ENCODE measurements around the gene GNGT1. TPM values are rescaled to one million over a fixed set of nuclear protein-coding genes. Genes with fewer than 3 reads are reported as not detected.
"Not testable (repeated sequence)": the region's sequence is repeated elsewhere in the genome, so short reads cannot be mapped to it uniquely, and the experiment has no call there.

The GNGT1 gene
- polyA plus RNA-seq, 1 of the 3 experiments (the other 2 are of a cell fraction), result 0.15 TPM

DNA sequence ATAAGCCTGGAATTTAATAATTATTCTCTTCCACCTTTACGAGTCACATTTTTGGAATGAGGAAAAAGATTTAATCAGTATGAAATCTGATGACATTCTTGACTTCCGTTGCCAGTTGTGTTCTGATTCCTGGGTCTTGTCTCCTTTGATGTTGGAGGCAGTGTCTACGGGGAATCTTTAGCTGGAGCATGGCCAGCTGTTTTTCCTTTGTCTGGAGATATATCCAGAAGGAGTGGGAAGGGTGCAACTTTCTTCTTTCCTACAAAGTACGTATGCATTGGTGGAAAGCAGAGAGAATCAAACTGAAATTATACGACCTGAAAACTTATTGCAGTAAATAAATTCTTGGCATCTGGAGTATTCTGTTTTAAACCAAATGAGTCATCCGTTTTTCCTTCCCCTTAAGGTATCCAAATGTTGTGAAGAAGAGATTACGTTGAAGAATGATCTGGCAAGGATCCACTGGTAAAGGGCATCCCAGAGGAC, 8.3 kb downstream of the GNGT1 start (continued):
- TF ChIP-seq, protein P1, sequence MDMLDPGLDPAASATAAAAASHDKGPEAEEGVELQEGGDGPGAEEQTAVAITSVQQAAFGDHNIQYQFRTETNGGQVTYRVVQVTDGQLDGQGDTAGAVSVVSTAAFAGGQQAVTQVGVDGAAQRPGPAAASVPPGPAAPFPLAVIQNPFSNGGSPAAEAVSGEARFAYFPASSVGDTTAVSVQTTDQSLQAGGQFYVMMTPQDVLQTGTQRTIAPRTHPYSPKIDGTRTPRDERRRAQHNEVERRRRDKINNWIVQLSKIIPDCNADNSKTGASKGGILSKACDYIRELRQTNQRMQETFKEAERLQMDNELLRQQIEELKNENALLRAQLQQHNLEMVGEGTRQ (IDR thresholded peaks at IDR 0.05; ENCODE audit: borderline replicate concordance, low read depth, low read length), result no peak
- TF ChIP-seq TAF1 (IDR thresholded peaks at IDR 0.05; ENCODE audit: borderline replicate concordance, low read depth, low read length) (no peak), JUND (IDR thresholded peaks at IDR 0.05) (peak; percentile 72), TEAD4 (IDR thresholded peaks at IDR 0.05; ENCODE audit: borderline replicate concordance, insufficient read depth) (peak; percentile 51; the same call in 1 of the 2 replicates), MEF2A (IDR thresholded peaks at IDR 0.05; ENCODE audit: borderline replicate concordance, low read depth) (peak; percentile 44; the same call in 1 of the 2 replicates), FOXJ3 (CRISPR knock-in tag; IDR thresholded peaks at IDR 0.05) (no peak), MXI1 (IDR thresholded peaks at IDR 0.05; ENCODE audit: low read depth, low read length) (no peak), GATA2 (CRISPR knock-in tag; IDR thresholded peaks at IDR 0.05) (no peak), FOXM1 (IDR thresholded peaks at IDR 0.05; ENCODE audit: low read depth) (no peak), ELF1 (IDR thresholded peaks at IDR 0.05) (0 out of 2 replicates have a peak, but pooled peaks have one; percentile 30)
- TF ChIP-seq, protein P2, sequence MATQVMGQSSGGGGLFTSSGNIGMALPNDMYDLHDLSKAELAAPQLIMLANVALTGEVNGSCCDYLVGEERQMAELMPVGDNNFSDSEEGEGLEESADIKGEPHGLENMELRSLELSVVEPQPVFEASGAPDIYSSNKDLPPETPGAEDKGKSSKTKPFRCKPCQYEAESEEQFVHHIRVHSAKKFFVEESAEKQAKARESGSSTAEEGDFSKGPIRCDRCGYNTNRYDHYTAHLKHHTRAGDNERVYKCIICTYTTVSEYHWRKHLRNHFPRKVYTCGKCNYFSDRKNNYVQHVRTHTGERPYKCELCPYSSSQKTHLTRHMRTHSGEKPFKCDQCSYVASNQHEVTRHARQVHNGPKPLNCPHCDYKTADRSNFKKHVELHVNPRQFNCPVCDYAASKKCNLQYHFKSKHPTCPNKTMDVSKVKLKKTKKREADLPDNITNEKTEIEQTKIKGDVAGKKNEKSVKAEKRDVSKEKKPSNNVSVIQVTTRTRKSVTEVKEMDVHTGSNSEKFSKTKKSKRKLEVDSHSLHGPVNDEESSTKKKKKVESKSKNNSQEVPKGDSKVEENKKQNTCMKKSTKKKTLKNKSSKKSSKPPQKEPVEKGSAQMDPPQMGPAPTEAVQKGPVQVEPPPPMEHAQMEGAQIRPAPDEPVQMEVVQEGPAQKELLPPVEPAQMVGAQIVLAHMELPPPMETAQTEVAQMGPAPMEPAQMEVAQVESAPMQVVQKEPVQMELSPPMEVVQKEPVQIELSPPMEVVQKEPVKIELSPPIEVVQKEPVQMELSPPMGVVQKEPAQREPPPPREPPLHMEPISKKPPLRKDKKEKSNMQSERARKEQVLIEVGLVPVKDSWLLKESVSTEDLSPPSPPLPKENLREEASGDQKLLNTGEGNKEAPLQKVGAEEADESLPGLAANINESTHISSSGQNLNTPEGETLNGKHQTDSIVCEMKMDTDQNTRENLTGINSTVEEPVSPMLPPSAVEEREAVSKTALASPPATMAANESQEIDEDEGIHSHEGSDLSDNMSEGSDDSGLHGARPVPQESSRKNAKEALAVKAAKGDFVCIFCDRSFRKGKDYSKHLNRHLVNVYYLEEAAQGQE (IDR thresholded peaks at IDR 0.05; ENCODE audit: low read depth, low read length), result no peak
- TF ChIP-seq, protein P3, sequence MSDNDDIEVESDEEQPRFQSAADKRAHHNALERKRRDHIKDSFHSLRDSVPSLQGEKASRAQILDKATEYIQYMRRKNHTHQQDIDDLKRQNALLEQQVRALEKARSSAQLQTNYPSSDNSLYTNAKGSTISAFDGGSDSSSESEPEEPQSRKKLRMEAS (IDR thresholded peaks at IDR 0.05; ENCODE audit: low read depth), result no peak
- TF ChIP-seq, protein P4, sequence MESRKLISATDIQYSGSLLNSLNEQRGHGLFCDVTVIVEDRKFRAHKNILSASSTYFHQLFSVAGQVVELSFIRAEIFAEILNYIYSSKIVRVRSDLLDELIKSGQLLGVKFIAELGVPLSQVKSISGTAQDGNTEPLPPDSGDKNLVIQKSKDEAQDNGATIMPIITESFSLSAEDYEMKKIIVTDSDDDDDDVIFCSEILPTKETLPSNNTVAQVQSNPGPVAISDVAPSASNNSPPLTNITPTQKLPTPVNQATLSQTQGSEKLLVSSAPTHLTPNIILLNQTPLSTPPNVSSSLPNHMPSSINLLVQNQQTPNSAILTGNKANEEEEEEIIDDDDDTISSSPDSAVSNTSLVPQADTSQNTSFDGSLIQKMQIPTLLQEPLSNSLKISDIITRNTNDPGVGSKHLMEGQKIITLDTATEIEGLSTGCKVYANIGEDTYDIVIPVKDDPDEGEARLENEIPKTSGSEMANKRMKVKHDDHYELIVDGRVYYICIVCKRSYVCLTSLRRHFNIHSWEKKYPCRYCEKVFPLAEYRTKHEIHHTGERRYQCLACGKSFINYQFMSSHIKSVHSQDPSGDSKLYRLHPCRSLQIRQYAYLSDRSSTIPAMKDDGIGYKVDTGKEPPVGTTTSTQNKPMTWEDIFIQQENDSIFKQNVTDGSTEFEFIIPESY (IDR thresholded peaks at IDR 0.05; ENCODE audit: borderline replicate concordance, low read depth), result no peak
- TF ChIP-seq, protein P5, sequence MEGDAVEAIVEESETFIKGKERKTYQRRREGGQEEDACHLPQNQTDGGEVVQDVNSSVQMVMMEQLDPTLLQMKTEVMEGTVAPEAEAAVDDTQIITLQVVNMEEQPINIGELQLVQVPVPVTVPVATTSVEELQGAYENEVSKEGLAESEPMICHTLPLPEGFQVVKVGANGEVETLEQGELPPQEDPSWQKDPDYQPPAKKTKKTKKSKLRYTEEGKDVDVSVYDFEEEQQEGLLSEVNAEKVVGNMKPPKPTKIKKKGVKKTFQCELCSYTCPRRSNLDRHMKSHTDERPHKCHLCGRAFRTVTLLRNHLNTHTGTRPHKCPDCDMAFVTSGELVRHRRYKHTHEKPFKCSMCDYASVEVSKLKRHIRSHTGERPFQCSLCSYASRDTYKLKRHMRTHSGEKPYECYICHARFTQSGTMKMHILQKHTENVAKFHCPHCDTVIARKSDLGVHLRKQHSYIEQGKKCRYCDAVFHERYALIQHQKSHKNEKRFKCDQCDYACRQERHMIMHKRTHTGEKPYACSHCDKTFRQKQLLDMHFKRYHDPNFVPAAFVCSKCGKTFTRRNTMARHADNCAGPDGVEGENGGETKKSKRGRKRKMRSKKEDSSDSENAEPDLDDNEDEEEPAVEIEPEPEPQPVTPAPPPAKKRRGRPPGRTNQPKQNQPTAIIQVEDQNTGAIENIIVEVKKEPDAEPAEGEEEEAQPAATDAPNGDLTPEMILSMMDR (IDR thresholded peaks at IDR 0.05), result no peak

DNA sequence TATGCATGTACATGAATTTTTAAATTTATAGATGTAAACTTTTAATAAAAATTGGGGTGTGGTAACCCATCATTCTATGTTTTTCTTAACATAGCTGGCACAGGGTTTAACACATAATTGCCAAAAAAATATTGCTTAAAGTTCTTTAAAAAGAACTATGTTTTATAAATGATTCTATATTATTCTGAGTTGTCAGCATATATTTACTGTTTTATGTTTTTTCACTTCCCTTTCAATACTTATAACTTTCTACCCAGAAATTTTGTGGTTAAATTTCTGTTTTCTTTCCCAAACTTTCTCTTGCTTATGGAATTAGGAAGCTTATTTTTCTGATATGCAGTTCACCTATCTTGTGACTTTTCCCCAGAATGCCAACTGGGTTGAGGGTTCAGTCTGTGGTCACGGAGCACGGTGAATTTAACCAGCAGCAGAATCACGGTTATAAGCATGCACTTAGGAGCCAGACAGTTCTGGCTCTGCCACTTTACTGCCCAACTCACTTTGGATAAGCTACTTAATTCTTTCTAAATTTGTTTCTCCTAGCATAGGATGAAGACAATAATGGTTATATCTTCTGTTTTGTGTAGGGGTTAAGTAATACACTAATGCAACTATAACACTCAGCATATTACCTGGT, 9.0 kb downstream of the GNGT1 start:
- POLR2A ChIA-PET; H3K9me2 ChIP-seq; H3K27me3 ChIP-seq (ENCODE audit: insufficient read depth); H4K20me1 ChIP-seq (ENCODE audit: insufficient read depth); H3K4me3 ChIP-seq (ENCODE audit: low read depth in 2 of 2, low read length in 1 of 2); H3K36me3 ChIP-seq (replicated peaks in 1 of 2; ENCODE audit: control insufficient read depth in 1 of 2, insufficient read depth in 2 of 2, low read length in 1 of 2); DNase-seq; H3K9me3 ChIP-seq; H3K9ac ChIP-seq; H3K4me2 ChIP-seq; H3K27ac ChIP-seq (ENCODE audit: low read depth in 2 of 2, low read length in 1 of 2); H3K4me1 ChIP-seq (ENCODE audit: control insufficient read depth in 1 of 2, insufficient read depth in 2 of 2, low read depth in 1 of 2, low read length in 1 of 2); H3K79me2 ChIP-seq (ENCODE audit: insufficient read depth); H2AFZ ChIP-seq (ENCODE audit: low read depth): not testable (repeated sequence)
- 97% methylated on average over 3 of the region's 3 CpGs for WGBS (ENCODE audit: low lambda C conversion rate)
- CTCF ChIA-PET, result interaction anchor here (0.6 to 1.3 kb wide), 3 partner anchors 8 to 612 kb away, joined by 3 to 6 read pairs (median 4); no protein-coding TSS in a partner anchor
- H3F3A ChIP-seq (replicated peaks; ENCODE audit: insufficient read depth), result peaks cover 18% of the 10 kb centered on the region

DNA sequence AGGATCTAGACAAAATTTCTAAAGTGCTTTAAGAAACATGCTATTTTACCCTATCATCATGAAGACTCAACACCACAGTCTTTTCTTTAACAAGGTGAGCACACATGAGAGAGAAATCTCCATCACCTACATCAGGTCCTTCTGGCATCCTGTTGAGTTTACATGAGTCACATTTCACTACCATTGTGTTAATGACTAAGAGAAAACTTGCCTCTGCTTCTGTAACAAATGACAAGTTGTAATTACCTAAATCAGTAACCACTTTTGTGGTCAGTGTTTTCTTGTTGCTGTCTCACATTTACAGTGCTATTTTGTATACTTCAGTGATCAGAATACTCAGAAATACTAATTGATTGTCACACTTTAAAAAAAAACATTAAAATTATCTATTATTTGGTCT, 9.5 kb downstream of the GNGT1 start:
- DNase-seq; H3K27ac ChIP-seq (ENCODE audit: low read depth in 2 of 2, low read length in 1 of 2); H3K4me2 ChIP-seq; H3K9me3 ChIP-seq; H3K4me3 ChIP-seq (ENCODE audit: low read depth in 2 of 2, low read length in 1 of 2); H3K9me2 ChIP-seq; POLR2A ChIA-PET; H2AFZ ChIP-seq (ENCODE audit: low read depth); H3K79me2 ChIP-seq (ENCODE audit: insufficient read depth); H4K20me1 ChIP-seq (ENCODE audit: insufficient read depth); H3K36me3 ChIP-seq (replicated peaks in 1 of 2; ENCODE audit: control insufficient read depth in 1 of 2, insufficient read depth in 2 of 2, low read length in 1 of 2); H3K9ac ChIP-seq; H3K27me3 ChIP-seq (ENCODE audit: insufficient read depth): not testable (repeated sequence)
- Histone ChIP-seq H3K4me1 (ENCODE audit: control insufficient read depth in 1 of 2, insufficient read depth in 2 of 2, low read depth in 1 of 2, low read length in 1 of 2) (peaks cover 9 to 11% of the 10 kb centered on the region in 2 experiments; a peak in 3 of 4 replicates), H3F3A (replicated peaks; ENCODE audit: insufficient read depth) (peaks cover 13% of the 10 kb centered on the region)
- CTCF ChIA-PET, result interaction anchor here (0.6 kb wide), 1 partner anchor 613 kb away, joined by 3 read pairs; no protein-coding TSS in a partner anchor

Measured in SK-N-SH (cell line).